ENCODE measurements around the gene IL17C. TPM values are rescaled to one million over a fixed set of nuclear protein-coding genes. Genes with fewer than 3 reads are reported as not detected.
A peak's percentile ranks its signal among the peaks of the same experiment; 100 is the strongest.

Gene IL17C
- total RNA-seq, 1 donor from 2014 or later: not detected

DNA sequence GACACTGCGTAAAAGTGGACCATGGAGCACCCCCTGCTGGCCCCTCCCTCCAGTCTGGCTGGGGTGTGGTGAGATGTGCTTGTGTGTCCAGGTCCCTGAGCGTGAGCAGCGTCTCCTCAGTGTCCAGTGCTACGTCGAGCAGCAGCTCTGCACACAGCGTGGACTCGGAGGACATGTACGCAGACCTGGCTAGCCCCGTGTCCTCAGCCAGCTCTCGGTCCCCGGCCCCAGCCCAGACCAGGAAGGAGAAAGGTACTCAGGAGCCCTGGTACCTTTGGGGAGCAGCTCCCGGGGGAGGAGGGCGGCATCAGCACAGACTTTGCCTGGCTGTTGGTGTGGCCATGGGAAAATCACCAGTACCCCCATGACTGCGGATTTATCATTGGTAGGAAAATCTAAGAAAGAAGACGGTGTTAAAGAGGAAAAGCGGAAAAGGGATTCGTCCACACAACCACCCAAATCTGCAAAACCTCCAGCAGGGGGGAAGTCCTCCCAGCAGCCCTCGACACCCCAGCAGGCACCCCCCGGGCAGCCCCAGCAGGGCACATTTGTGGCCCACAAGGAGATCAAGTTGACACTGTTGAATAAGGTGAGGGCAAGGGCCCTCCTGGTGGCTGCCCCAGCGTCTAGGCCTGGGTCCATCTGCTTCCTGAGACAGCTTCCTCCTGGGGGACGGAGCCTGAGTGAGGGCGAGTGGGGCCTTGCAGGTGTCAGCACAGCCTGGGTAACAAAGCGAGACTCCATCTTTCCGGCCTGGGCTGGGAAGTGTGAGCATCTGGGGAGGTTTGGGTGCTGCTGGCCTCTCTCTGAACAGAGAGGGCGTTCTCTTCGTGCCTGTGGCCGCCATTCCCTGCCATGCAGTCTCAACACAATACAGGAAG, 10.6 kb upstream of the IL17C start:
- no peak for ATAC-seq

GRCh38 chr16:88628512-88628974, 9.8 kb upstream of the IL17C start:
- peak; percentile 21 for TF ChIP-seq CTCF (IDR thresholded peaks at IDR 0.05)
- Histone ChIP-seq H3K4me1 (no peaks in the 10 kb centered on the region), H3K9me3 (no peaks in the 10 kb centered on the region), H3K27me3 (no peaks in the 10 kb centered on the region), H3K27ac (no peak overlapping the region), H3K36me3 (peaks cover 83% of the 10 kb centered on the region), H3K4me3 (no peak overlapping the region)
- ATAC-seq: peak; percentile 10
- no peak for DNase-seq
- intact Hi-C loops (cut with DNase I): no loop called here

More for the DNA sequence above, 10.6 kb upstream of the IL17C start:
- H3K4me3 ChIP-seq: no peak overlapping the region
- intact Hi-C loops (cut with DNase I): no loop called here
- H3K9me3 ChIP-seq: no peaks in the 10 kb centered on the region
- no peaks in the 10 kb centered on the region for H3K27me3 ChIP-seq
- H3K4me1 ChIP-seq: no peaks in the 10 kb centered on the region
- no peak for DNase-seq
- no peak overlapping the region for H3K27ac ChIP-seq
- H3K36me3 ChIP-seq: peaks cover 91% of the 10 kb centered on the region
- no peak for TF ChIP-seq CTCF (IDR thresholded peaks at IDR 0.05)

GRCh38 chr16:88629835-88630234, 8.5 kb upstream of the IL17C start:
- DNase-seq: no peak

DNA sequence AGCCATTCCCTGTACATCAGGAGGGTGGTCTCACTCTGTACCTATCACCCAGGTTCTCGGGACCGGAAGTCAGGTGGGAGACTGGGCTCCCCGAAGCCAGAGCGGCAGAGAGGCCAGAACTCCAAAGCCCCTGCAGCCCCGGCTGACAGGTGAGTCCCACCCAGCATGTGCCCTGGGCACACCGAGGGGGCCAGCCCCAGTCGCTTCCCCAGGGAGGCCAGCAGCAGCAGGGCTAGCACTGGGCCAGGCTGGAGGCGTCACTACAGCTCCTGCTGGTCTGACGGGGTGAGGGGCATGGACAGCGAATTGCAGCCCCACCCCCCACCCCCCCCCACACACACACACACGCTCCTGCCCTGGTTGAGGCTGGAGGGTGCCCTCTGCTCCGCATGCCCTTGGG, 7.9 kb upstream of the IL17C start:
- no peak for DNase-seq
- Histone ChIP-seq H3K9me3 (no peaks in the 10 kb centered on the region), H3K4me1 (peaks cover 15% of the 10 kb centered on the region), H3K27ac (no peak overlapping the region), H3K27me3 (no peaks in the 10 kb centered on the region), H3K4me3 (no peak overlapping the region), H3K36me3 (peaks cover 64% of the 10 kb centered on the region)
- ATAC-seq: no peak
- no peak for TF ChIP-seq CTCF (IDR thresholded peaks at IDR 0.05)
- intact Hi-C loops (cut with DNase I): no loop called here

More at GRCh38 chr16:88629835-88630234, 8.5 kb upstream of the IL17C start:
- intact Hi-C loops (cut with DNase I): no loop called here
- Histone ChIP-seq H3K27ac (no peak overlapping the region), H3K36me3 (peaks cover 70% of the 10 kb centered on the region), H3K4me1 (peaks cover 9% of the 10 kb centered on the region), H3K9me3 (no peaks in the 10 kb centered on the region), H3K27me3 (no peaks in the 10 kb centered on the region), H3K4me3 (no peak overlapping the region)
- ATAC-seq: no peak
- no peak for TF ChIP-seq CTCF (IDR thresholded peaks at IDR 0.05)

DNA sequence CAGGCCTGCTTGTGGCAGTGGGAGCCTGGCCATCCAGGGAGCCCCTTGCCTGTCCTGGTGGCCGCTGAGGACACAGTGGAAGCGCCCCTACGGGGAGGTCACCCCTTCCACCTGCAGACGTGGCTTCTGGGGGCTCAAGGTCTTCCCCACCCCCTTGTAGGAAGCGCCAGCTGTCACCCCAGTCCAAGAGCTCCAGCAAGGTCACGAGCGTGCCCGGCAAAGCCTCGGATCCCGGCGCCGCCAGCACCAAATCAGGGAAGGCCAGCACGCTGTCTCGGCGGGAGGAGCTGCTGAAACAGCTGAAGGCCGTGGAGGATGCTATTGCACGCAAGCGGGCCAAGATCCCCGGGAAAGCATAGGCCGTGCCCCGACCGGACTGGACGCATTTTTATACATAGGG, 7.4 kb upstream of the IL17C start:
- Histone ChIP-seq H3K4me1 (peaks cover 15% of the 10 kb centered on the region), H3K27me3 (no peaks in the 10 kb centered on the region), H3K9me3 (no peaks in the 10 kb centered on the region), H3K27ac (no peak overlapping the region), H3K4me3 (no peak overlapping the region), H3K36me3 (peaks cover 60% of the 10 kb centered on the region)
- intact Hi-C loops (cut with DNase I): no loop called here
- TF ChIP-seq CTCF (IDR thresholded peaks at IDR 0.05): no peak
- DNase-seq (no peak), ATAC-seq (no peak)

All from upper lobe of right lung (tissue), 1 donor.